ENCODE results near the gene HDHD5. TPM values are rescaled to one million over a fixed set of nuclear protein-coding genes. Genes with fewer than 3 reads are reported as not detected.
A peak's percentile ranks its signal among the peaks of the same experiment; 100 is the strongest.

The HDHD5 gene
- total and polyA plus RNA-seq, 4 donors = 13.2 to 46.1 (median 35.9) TPM

DNA sequence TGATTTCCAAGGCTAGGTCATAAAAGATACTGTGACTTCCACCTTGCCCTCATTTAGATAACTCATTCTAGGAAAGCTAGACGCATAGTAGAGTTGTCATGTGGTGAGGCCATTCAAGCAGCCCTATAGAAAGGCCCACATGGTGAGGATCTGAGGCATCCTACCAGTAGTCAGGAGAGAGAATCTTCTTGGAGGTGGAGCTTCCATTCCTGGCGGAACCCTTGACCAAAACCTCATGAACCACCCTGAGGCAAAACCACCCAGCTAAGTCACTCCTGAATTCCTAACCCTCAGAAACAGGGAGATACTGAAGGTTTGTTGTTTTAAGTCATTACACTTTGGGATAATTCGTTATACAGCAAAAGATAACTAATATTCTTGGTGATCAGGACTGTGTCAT is 2.9 kb upstream of the HDHD5 start:
- H3K4me3 ChIP-seq (ENCODE audit: low read depth in 1 of 3, low read length in 3 of 3) = no peak overlapping the region
- WGBS = 96% methylated on average over 3 of the region's 3 CpGs
- no peak for DNase-seq (ENCODE audit: low spot score)
- no peaks in the 10 kb centered on the region for H3K36me3 ChIP-seq (ENCODE audit: control insufficient read depth in 4 of 4, insufficient read depth in 3 of 4, low read depth in 1 of 4, low read length in 3 of 4)
- peaks cover 9 to 40% (median 32%) of the 10 kb centered on the region in 4 donors for H3K4me1 ChIP-seq (ENCODE audit: control insufficient read depth in 4 of 4, insufficient read depth in 4 of 4, low read length in 3 of 4)
- no peaks in the 10 kb centered on the region for H3K9me3 ChIP-seq (ENCODE audit: control insufficient read depth in 4 of 4, low read length in 3 of 4)
- H3K27ac ChIP-seq (ENCODE audit: low read depth in 1 of 2, low read length in 2 of 2) = peak overlapping the region in 1 of 2 donors; percentile 74
- TF ChIP-seq EGR1 (IDR thresholded peaks at IDR 0.05; ENCODE audit: low read depth in 2 of 2) (no peak), FOXA1 (IDR thresholded peaks at IDR 0.05) (no peak), TAF1 (conservative IDR thresholded peaks at IDR 0.05) (no peak), FOXA2 (IDR thresholded peaks at IDR 0.05) (no peak), JUND (IDR thresholded peaks at IDR 0.05) (no peak), CTCF (IDR thresholded peaks at IDR 0.05; ENCODE audit: low read depth, low read length, missing input control) (no peak), GABPA (IDR thresholded peaks at IDR 0.05 in 1 of 2, conservative IDR thresholded peaks at IDR 0.05 in 1 of 2) (no peak), HNF4A (conservative IDR thresholded peaks at IDR 0.05) (no peak), HNF4G (IDR thresholded peaks at IDR 0.05) (no peak), YY1 (IDR thresholded peaks at IDR 0.05) (no peak), NR2F2 (IDR thresholded peaks at IDR 0.05) (no peak), RAD21 (IDR thresholded peaks at IDR 0.05) (no peak), SP1 (IDR thresholded peaks at IDR 0.05) (no peak)
- TF ChIP-seq, protein P1, sequence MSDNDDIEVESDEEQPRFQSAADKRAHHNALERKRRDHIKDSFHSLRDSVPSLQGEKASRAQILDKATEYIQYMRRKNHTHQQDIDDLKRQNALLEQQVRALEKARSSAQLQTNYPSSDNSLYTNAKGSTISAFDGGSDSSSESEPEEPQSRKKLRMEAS (IDR thresholded peaks at IDR 0.05) = no peak
- TF ChIP-seq, protein P2, sequence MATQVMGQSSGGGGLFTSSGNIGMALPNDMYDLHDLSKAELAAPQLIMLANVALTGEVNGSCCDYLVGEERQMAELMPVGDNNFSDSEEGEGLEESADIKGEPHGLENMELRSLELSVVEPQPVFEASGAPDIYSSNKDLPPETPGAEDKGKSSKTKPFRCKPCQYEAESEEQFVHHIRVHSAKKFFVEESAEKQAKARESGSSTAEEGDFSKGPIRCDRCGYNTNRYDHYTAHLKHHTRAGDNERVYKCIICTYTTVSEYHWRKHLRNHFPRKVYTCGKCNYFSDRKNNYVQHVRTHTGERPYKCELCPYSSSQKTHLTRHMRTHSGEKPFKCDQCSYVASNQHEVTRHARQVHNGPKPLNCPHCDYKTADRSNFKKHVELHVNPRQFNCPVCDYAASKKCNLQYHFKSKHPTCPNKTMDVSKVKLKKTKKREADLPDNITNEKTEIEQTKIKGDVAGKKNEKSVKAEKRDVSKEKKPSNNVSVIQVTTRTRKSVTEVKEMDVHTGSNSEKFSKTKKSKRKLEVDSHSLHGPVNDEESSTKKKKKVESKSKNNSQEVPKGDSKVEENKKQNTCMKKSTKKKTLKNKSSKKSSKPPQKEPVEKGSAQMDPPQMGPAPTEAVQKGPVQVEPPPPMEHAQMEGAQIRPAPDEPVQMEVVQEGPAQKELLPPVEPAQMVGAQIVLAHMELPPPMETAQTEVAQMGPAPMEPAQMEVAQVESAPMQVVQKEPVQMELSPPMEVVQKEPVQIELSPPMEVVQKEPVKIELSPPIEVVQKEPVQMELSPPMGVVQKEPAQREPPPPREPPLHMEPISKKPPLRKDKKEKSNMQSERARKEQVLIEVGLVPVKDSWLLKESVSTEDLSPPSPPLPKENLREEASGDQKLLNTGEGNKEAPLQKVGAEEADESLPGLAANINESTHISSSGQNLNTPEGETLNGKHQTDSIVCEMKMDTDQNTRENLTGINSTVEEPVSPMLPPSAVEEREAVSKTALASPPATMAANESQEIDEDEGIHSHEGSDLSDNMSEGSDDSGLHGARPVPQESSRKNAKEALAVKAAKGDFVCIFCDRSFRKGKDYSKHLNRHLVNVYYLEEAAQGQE (IDR thresholded peaks at IDR 0.05) = no peak
- TF ChIP-seq, protein P3, sequence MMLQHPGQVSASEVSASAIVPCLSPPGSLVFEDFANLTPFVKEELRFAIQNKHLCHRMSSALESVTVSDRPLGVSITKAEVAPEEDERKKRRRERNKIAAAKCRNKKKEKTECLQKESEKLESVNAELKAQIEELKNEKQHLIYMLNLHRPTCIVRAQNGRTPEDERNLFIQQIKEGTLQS (IDR thresholded peaks at IDR 0.05) = no peak
- TF ChIP-seq, protein P4, sequence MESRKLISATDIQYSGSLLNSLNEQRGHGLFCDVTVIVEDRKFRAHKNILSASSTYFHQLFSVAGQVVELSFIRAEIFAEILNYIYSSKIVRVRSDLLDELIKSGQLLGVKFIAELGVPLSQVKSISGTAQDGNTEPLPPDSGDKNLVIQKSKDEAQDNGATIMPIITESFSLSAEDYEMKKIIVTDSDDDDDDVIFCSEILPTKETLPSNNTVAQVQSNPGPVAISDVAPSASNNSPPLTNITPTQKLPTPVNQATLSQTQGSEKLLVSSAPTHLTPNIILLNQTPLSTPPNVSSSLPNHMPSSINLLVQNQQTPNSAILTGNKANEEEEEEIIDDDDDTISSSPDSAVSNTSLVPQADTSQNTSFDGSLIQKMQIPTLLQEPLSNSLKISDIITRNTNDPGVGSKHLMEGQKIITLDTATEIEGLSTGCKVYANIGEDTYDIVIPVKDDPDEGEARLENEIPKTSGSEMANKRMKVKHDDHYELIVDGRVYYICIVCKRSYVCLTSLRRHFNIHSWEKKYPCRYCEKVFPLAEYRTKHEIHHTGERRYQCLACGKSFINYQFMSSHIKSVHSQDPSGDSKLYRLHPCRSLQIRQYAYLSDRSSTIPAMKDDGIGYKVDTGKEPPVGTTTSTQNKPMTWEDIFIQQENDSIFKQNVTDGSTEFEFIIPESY (IDR thresholded peaks at IDR 0.05) = no peak
- no peak overlapping the region for H3K9ac ChIP-seq (ENCODE audit: low read depth in 1 of 2, low read length in 2 of 2)
- H3K27me3 ChIP-seq (ENCODE audit: control insufficient read depth in 4 of 4, insufficient read depth in 4 of 4, low read length in 3 of 4) = no peaks in the 10 kb centered on the region

Measured in liver (tissue), 9 donors.